T-helper 1 cell (primary cell): ENCODE measurements around the gene ZNF222.

Source experiments
- DNase-seq, 5 donors: peaks; one replicate each; pipeline ENCODE4 v3.0.0-alpha.2; 2012 to 2020

The ZNF222 gene

GRCh38 chr19:44055870-44056269 is 30.7 kb downstream of the ZNF222 start:
- DNase-seq: no peak

GRCh38 chr19:44059229-44059628 is 34.0 kb downstream of the ZNF222 start:
- no peak for DNase-seq

GRCh38 chr19:44061038-44061437 is 35.9 kb downstream of the ZNF222 start:
- no peak for DNase-seq

- DNase-seq: no peak
These were observed 41.1 kb downstream of the ZNF222 start for GRCh38 chr19:44066305-44066704.

GRCh38 chr19:44069415-44069814 is 44.2 kb downstream of the ZNF222 start:
- no peak for DNase-seq

- DNase-seq: peak; percentile 52 to 82 (median 74)
These were observed 46.8 kb downstream of the ZNF222 start, which contains the start of gene ZNF284 for GRCh38 chr19:44071824-44072542. ZNF284 (plus strand) TSS chr19:44072159; CDS start chr19:44076390, 4,231 bp downstream.

GRCh38 chr19:44072543-44073401 is 47.6 kb downstream of the ZNF222 start:
- no peak for DNase-seq

- DNase-seq: no peak
These were observed 51.1 kb downstream of the ZNF222 start for GRCh38 chr19:44076325-44076724.
